DMS153 treated with DMSO at 0.1 percent for 48 hours (cell line): ENCODE results near the gene CHKB.

Source experiments
- DNase-seq: peaks from one replicate; lab custom pipeline; 2025; ENCODE audit not compliant: unreplicated experiment; lab: John Stamatoyannopoulos, UW

CHKB gene

GRCh38 chr22:50532824-50533796 lies 49.5 kb downstream of the CHKB start:
- DNase-seq, result no peak

DNA sequence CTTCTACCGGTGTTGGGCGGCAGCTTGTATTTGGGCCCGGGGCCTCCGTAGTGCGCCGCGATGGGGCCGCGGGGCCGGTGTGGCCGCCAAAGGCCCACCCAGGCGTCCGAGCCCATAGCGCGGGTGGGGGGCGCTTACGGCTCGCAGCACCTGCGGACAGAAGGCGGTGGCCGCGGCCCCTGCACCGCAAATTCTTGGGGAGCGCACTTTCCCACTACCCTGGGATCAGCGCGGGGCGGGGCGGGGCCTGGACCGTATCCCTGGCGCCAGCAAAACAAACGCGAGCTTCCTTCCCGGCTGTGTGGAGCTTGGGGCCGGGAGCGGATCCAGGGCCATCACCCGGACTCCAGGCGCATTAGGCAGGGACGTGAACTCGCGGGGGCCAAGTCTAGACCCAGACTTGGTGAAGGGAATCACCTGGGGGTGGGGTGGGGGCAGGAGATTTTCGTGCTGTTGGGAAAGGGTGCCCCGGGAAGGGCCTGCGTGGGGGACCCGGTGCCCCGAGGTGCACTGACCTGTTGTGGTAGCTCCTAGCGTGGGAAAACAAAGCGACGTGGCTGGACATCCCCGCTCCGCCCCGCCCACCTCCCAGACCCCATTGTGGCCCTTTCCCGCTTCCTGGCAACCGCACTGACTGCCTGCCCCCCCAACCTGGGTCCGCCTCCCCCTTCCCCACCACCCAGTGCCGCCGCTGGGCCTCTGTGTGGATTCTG lies 50.5 kb downstream of the CHKB start:
- peak; percentile 11 for DNase-seq

GRCh38 chr22:50531546-50531961 lies 51.1 kb downstream of the CHKB start:
- no peak for DNase-seq

DNA sequence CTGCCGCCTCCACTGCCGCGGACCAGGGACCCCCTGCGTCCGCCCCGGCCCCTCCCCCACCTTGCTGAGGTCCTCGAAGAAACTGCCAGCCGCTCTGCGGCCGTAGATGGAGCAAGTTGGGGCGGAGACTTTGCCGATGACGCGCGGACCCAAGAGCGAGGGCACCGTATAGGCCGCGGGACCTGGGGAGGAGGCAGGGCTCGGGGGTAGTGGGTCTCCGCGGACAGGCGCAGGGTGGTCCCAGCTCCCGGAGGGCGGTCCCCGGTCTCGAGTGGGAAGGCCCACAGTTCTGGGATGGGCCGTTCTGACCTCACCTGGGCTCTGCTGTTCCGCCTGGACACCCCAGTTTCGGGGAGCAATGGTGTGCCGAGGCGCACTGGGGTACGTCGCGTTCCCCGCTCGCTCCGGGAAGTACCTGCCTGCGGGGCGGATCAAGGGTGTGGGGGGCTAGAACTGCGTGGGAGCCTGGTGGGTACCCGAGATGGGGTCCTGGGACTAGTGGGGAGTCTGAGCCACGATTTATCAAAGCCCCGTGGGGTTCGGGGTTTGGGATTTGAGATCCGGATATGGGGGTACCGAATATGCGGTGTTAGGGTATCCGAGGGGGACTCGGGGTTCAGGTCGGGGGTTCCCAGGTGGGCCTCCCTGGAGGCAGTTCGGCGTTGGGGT lies 51.6 kb downstream of the CHKB start:
- DNase-seq, result peak; percentile 50

DNA sequence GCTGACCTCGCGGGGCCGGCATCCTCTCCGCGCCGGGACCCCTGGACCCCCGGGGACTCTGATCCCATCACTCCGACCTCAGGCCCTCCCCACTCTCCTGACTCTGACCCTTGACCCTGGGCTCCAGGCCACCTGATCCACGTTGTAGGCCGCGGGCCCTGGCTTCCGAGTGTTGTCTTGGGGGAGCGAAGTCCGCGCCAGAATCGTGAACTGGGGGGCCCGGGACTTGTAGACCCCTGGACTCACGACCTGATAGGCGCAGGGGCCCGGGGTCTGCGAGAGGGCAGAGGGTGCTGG lies 52.1 kb downstream of the CHKB start:
- no peak for DNase-seq

- no peak for DNase-seq
Measured at GRCh38 chr22:50529897-50530579, 52.6 kb downstream of the CHKB start, which contains the start of gene TYMP. Gene TYMP (minus strand): TSS chr22:50530012. CDS start chr22:50529709, 303 bp downstream.

GRCh38 chr22:50529416-50529896 lies 53.2 kb downstream of the CHKB start:
- no peak for DNase-seq
